Peyer's patch (tissue), 4 donors: Measurements from ENCODE around the gene DPP9.

Experiments
- POLR2A ChIP-seq, 2 donors: fragments of 450-650 bp; IDR thresholded peaks; one replicate each; pipeline ENCODE4 v1.5.1; 2017; ENCODE audit warnings: antibody characterized with exemption in 2 of 2, mild to moderate bottlenecking in 2 of 2, moderate library complexity in 2 of 2
- TF ChIP-seq, protein P1 (sequence below), 6 experiments: fragments of 450-650 bp in 4 of 6; fragments of 200-600 bp in 2 of 6; sonication (generic) in 1 of 6; IDR thresholded peaks; one replicate each; pipeline ENCODE4 v1.5.1; 2017 to 2019; ENCODE audit warnings: antibody characterized with exemption in 6 of 6, mild to moderate bottlenecking in 3 of 6, moderate library complexity in 1 of 6

DNA sequence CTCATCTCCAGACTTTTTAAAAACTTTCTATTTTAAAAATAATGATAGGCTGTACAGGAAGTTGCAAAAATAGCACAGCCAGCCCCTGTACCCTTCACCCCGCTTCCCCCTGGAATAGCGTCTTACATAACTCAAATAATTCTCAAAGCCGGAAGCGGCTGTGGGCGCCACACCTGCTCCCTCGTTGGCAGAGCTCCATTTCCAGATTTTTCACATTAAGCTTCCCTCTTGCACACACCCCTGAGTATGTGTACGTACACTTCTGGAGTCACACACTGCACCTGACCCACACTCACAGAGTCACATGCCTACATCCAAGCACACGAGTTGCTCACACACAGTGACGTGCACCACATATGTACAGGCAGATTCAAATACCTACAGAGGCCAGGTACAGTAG is 24.9 kb upstream of the DPP9 start:
- TF ChIP-seq POLR2A (IDR thresholded peaks at IDR 0.05): no peak
- TF ChIP-seq, protein P1, sequence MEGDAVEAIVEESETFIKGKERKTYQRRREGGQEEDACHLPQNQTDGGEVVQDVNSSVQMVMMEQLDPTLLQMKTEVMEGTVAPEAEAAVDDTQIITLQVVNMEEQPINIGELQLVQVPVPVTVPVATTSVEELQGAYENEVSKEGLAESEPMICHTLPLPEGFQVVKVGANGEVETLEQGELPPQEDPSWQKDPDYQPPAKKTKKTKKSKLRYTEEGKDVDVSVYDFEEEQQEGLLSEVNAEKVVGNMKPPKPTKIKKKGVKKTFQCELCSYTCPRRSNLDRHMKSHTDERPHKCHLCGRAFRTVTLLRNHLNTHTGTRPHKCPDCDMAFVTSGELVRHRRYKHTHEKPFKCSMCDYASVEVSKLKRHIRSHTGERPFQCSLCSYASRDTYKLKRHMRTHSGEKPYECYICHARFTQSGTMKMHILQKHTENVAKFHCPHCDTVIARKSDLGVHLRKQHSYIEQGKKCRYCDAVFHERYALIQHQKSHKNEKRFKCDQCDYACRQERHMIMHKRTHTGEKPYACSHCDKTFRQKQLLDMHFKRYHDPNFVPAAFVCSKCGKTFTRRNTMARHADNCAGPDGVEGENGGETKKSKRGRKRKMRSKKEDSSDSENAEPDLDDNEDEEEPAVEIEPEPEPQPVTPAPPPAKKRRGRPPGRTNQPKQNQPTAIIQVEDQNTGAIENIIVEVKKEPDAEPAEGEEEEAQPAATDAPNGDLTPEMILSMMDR (IDR thresholded peaks at IDR 0.05): no peak
